Dendritic cell treated with granulocyte-macrophage colony-stimulating factor and Interleukin-4, amounts not matched to agents 40 ng/mL and 50 ng/mL, for 4 days (primary cell): Measurements from ENCODE around the gene GPHB5.

Experiments
- H3K27ac Mint-ChIP-seq: one replicate; pipeline ENCODE4 v1.8.0; 2022; ENCODE audit warnings: mild to moderate bottlenecking, mixed read lengths
- H3K27me3 Mint-ChIP-seq: one replicate; pipeline ENCODE4 v1.8.0; 2022; ENCODE audit warnings: mild to moderate bottlenecking, mixed read lengths
- H3K36me3 Mint-ChIP-seq: one replicate; pipeline ENCODE4 v1.8.0; 2022; ENCODE audit warnings: low read depth, mixed read lengths
- H3K4me1 Mint-ChIP-seq: one replicate; pipeline ENCODE4 v1.8.0; 2022; ENCODE audit warnings: low read depth, mixed read lengths
- H3K4me3 Mint-ChIP-seq: one replicate; pipeline ENCODE4 v1.8.0; 2022; ENCODE audit warnings: mild to moderate bottlenecking, moderate library complexity, mixed read lengths
- H3K9me3 Mint-ChIP-seq: one replicate; pipeline ENCODE4 v1.8.0; 2022; ENCODE audit warnings: mixed read lengths
- intact Hi-C: fragments of 100-400 bp; cut with micrococcal nuclease; formaldehyde crosslinking; loops from one replicate; pipeline ENCODE4 v1.15.0; 2022

The GPHB5 gene

DNA sequence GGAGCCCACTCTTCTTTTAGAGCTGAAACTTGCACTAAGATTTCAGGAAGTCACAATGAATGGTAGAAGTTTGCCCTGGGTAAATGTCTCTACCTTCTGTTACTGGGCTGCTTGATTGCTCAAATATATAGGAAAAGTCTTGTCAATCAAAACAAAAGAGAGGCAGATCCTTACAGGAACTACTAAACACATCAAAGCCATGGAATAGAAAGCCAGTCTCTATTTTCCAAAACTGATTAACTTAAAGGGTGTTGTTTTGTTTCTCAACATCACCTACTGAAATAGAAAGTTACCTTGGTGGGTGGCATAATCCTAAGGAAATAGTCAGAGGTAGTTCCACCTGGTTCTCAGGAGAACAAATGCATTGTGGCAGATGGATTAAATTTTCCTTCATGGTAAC, at the start of gene GPHB5:
TSS of gene GPHB5 (minus strand) at position 101 of the 400 bp plus-strand sequence. CDS start 1,086 bp downstream, outside the sequence.
- Mint-ChIP-seq H3K4me3 (no peak within 1 kb of the TSS), H3K27me3 (no peaks in the 10 kb centered on the region), H3K4me1 (no peaks in the 10 kb centered on the region), H3K9me3 (peaks cover 9% of the 10 kb centered on the region), H3K27ac (no peak within 1 kb of the TSS), H3K36me3 (no peaks in the 10 kb centered on the region)
- intact Hi-C loops: no loop called here

DNA sequence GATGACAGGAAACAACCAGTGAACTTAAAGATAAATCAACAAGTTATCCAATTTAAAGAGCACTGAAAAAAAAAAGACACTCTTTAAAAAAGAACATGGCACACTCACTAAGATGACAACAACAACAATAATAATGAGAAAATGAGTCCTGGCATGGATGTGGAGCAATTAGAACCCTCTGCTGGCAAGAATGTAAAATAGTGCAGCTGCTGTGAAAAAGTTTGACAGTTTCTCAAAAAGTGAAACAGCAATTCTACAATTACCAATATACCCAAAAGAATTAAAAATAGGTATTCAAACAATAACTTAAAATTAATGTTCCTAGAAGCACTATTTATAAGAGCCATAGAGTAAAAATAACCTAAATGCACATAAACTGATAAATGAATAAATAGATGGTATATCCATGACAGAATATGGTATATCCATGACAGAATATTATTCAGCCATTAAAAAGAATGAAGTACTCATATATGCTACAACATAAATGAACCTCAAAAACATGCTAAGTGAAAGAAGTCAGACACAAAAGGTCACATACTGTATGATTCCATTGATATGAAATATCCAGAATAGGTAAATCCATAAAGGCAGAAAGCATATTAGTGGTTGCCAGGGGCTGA, 49.1 kb upstream of the GPHB5 start:
- intact Hi-C loops: no loop called here
- no peak overlapping the region for H3K4me3 Mint-ChIP-seq
- peaks cover 7% of the 10 kb centered on the region for H3K9me3 Mint-ChIP-seq
- H3K27me3 Mint-ChIP-seq: no peaks in the 10 kb centered on the region
- H3K27ac Mint-ChIP-seq: no peak overlapping the region
- peaks cover 20% of the 10 kb centered on the region for H3K36me3 Mint-ChIP-seq
- no peaks in the 10 kb centered on the region for H3K4me1 Mint-ChIP-seq

GRCh38 chr14:63362389-63362819, 43.7 kb upstream of the GPHB5 start:
- Mint-ChIP-seq H3K27me3 (peaks cover 3% of the 10 kb centered on the region), H3K27ac (no peak overlapping the region), H3K9me3 (peaks cover 7% of the 10 kb centered on the region), H3K4me1 (no peaks in the 10 kb centered on the region), H3K4me3 (no peak overlapping the region), H3K36me3 (no peaks in the 10 kb centered on the region)
- intact Hi-C loops: no loop called here

DNA sequence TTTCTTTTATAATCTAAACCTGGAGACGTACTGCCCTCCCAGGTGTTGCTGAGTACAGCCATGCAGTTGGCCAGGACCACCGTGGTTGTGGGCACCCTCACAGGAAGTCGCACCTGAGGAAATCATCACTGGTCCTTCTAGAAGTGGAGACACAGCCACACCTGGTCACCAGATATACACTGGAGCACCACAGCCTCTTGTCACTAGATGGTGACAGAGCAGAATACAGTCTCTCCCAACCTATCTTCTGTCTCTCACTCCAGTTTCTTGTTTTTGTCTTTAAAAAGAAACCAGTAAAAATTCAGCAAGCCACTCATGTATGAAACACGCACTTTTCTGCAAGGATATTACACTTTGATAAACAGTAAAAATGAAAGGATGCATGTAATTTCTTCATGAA, 43.1 kb upstream of the GPHB5 start:
- no peak overlapping the region for H3K27ac Mint-ChIP-seq
- no peaks in the 10 kb centered on the region for H3K36me3 Mint-ChIP-seq

GRCh38 chr14:63357841-63358240, 39.1 kb upstream of the GPHB5 start:
- Mint-ChIP-seq H3K27me3 (peaks cover 3% of the 10 kb centered on the region), H3K9me3 (no peaks in the 10 kb centered on the region), H3K4me3 (no peak overlapping the region), H3K4me1 (no peaks in the 10 kb centered on the region), H3K27ac (no peak overlapping the region), H3K36me3 (no peaks in the 10 kb centered on the region)
- intact Hi-C loops: no loop called here

More for the DNA sequence above, 43.1 kb upstream of the GPHB5 start:
- intact Hi-C loops: no loop called here
- peaks cover 7% of the 10 kb centered on the region for H3K9me3 Mint-ChIP-seq
- peaks cover 3% of the 10 kb centered on the region for H3K27me3 Mint-ChIP-seq
- no peak overlapping the region for H3K4me3 Mint-ChIP-seq
- no peaks in the 10 kb centered on the region for H3K4me1 Mint-ChIP-seq

DNA sequence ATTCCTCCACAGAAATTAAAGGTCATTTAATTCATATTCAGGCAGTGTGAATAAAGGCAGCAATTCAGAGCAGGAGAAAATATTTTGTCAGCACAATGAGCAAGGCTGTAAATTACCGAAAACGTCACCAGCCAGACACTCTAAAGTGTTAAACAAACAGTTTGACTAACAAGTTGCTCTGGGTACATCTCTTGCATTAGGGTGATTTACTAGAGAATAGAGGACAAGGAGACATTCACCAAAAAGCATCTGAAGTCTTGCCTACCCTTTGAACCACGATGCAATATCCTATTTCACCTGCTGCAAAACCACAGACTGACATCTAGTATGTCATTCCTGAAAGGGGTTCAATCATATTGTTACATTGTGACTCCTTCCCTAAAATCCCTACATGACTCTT, 27.1 kb upstream of the GPHB5 start:
- Mint-ChIP-seq H3K27me3 (no peaks in the 10 kb centered on the region), H3K27ac (no peak overlapping the region), H3K4me3 (no peak overlapping the region), H3K9me3 (no peaks in the 10 kb centered on the region), H3K36me3 (no peaks in the 10 kb centered on the region), H3K4me1 (no peaks in the 10 kb centered on the region)
- intact Hi-C loops: no loop called here

GRCh38 chr14:63344336-63344735, 25.6 kb upstream of the GPHB5 start:
- no peaks in the 10 kb centered on the region for H3K9me3 Mint-ChIP-seq
- no peak overlapping the region for H3K27ac Mint-ChIP-seq
- H3K4me3 Mint-ChIP-seq: no peak overlapping the region
- no peaks in the 10 kb centered on the region for H3K36me3 Mint-ChIP-seq
- H3K4me1 Mint-ChIP-seq: no peaks in the 10 kb centered on the region
- intact Hi-C loops: no loop called here
- no peaks in the 10 kb centered on the region for H3K27me3 Mint-ChIP-seq

DNA sequence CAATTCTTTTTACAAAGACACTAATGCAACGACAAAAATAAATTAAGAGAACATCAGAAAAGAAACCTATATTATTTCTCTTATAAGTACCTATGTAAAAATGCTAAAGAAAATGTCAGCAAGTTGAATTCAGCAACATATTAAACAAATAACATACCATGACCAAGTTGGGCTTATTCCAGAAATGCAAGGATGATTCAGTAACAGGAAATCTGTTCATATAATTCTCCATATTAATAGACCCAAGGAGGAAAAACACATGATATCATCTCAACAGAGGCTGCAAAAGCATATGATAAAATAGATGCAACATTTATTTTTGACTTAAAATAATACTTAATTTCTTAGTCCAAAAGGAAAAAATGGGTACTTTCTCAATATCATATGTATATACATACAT, 25.1 kb upstream of the GPHB5 start:
- Mint-ChIP-seq H3K4me1 (no peaks in the 10 kb centered on the region), H3K36me3 (no peaks in the 10 kb centered on the region), H3K9me3 (no peaks in the 10 kb centered on the region), H3K27ac (no peak overlapping the region), H3K27me3 (no peaks in the 10 kb centered on the region), H3K4me3 (no peak overlapping the region)
- intact Hi-C loops: no loop called here

DNA sequence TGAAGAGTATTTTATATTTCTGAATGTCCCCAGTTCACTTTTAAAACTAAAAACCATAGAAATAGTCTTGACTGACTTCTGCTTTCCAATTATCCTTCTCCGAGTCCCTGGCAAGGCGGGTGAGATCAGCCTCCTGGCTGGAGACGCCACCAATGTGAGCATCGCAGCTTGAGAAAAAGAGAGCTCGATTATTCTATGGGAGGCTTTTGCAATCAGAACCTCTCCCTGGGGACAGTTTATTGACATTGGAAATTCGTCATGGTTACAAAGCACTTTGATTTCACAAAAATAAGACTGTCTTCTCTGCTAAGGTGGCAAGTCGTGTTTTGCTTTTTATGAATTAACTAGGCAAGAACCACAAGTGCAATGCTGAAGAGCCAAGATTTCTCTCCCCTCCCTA, 23.6 kb upstream of the GPHB5 start:
- Mint-ChIP-seq H3K9me3 (no peaks in the 10 kb centered on the region), H3K36me3 (no peaks in the 10 kb centered on the region), H3K27ac (no peak overlapping the region), H3K4me3 (no peak overlapping the region), H3K27me3 (no peaks in the 10 kb centered on the region), H3K4me1 (no peaks in the 10 kb centered on the region)
- intact Hi-C loops: no loop called here

DNA sequence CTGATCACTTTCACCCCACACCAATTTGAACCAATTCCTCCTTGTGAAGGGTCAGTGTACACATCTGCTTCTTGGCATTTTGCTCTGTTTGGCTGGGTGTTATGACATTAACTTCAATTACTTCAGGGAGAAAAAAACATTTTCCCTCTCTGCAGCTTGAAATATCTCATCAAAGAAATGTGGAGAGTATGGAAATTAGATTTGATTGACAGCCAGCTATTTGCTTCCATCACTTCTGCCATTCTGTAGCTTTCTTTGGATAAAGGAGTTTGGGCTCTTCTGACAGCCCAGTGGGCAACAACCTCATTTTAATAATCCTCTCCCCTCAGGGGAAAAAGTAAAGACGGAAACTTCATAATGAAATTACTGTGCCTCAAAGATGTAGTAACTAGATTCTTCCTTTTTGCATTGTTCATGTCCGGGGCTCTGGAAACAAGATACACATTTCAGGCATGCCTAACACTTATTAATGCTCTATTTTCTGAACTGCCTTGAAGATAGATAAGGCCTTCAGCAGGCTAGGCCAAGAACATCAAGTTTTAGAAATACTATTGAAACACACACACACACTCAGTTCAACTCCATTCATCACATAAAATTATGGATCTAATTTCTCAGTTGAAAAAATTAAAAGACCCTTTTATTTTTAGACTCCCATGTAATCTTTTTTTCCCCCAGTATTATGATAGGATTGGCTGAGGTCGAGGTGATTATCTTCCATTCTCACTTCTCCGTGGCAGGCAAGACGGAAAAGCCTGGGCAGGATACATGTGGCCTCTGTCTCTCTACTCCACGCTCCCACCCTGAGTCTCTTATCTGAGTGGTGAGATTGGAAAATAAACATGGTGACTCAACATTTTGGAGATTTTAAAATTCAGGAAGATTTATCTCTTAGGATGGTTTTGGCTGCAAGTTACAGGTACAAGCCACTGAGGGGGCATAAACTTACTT, 10.3 kb upstream of the GPHB5 start:
- Mint-ChIP-seq H3K27ac (no peak overlapping the region), H3K9me3 (peaks cover 15% of the 10 kb centered on the region), H3K4me1 (no peaks in the 10 kb centered on the region), H3K27me3 (no peaks in the 10 kb centered on the region), H3K4me3 (no peak overlapping the region), H3K36me3 (no peaks in the 10 kb centered on the region)
- intact Hi-C loops: no loop called here

GRCh38 chr14:63326840-63327239, 8.1 kb upstream of the GPHB5 start:
- H3K9me3 Mint-ChIP-seq: peaks cover 11% of the 10 kb centered on the region
- no peak overlapping the region for H3K4me3 Mint-ChIP-seq
- intact Hi-C loops: no loop called here

DNA sequence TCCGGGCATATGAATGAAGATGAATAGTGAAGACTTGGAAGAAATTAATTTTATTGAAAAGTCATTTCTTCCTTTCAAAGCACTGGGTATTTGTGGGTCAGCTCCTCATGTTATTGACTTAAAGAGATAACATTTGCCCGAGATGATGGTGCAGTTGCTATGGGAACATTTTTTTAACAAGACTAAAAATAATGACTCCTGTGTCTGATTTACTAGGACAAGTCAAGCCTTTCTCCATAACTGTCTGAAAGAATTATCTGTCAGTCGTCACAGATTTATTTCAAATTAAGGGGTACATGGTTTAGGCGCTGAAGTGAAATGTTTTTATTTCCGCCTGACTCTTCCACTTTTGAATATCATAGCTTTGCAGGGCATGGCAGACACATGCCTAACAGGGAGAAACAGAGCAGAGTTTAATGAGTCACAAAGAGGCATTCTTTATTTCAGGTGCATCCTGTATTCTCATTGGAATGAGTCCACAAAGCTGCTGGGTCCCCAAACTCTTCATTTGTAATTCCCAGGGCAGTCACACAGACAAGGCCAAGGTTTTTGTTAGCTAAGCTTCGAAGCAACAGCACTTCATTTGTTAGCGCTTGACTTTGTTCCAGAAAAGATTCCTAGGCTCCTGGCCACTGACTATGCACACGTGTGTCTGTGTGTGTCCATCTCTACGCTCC, 4.3 kb upstream of the GPHB5 start:
- Mint-ChIP-seq H3K4me1 (no peaks in the 10 kb centered on the region), H3K27ac (no peak overlapping the region), H3K27me3 (no peaks in the 10 kb centered on the region), H3K4me3 (no peak overlapping the region), H3K36me3 (no peaks in the 10 kb centered on the region), H3K9me3 (no peaks in the 10 kb centered on the region)
- intact Hi-C loops: no loop called here

More at GRCh38 chr14:63326840-63327239, 8.1 kb upstream of the GPHB5 start:
- no peaks in the 10 kb centered on the region for H3K4me1 Mint-ChIP-seq
- H3K36me3 Mint-ChIP-seq: no peaks in the 10 kb centered on the region
- H3K27ac Mint-ChIP-seq: no peak overlapping the region
- H3K27me3 Mint-ChIP-seq: no peaks in the 10 kb centered on the region

GRCh38 chr14:63322472-63322871, 3.7 kb upstream of the GPHB5 start:
- Mint-ChIP-seq H3K27me3 (no peaks in the 10 kb centered on the region), H3K4me1 (no peaks in the 10 kb centered on the region), H3K36me3 (no peaks in the 10 kb centered on the region), H3K4me3 (no peak overlapping the region), H3K9me3 (no peaks in the 10 kb centered on the region), H3K27ac (no peak overlapping the region)
- intact Hi-C loops: no loop called here

DNA sequence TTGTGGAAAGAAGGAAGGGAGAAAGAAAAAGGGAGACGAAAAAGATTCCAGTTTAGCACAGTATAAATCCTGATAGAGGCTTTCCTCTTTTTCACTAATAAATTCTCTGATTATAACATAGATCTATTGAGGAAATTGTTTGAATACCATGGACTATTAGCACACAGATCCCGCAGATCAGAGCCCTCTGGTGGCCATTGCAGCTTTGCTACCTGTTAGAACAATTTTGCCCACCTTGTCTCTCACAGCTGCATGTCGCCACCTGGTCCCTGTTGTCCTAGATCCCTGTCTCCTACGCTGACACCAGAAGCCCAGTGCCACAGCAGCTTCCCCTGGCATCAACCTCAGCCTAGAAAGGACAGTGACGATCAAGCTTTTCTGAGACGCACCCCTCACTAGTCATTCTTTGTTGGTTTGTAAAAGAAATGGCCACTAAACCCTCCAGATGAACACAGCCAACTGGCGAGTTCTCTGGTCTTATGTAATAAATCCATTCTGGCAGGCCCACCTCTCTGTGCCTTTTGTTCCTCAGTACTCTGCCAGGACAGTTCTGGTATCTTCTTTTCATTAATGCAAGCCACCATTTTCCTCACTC, 9.9 kb downstream of the GPHB5 start:
- intact Hi-C loops: no loop called here
- Mint-ChIP-seq H3K27ac (no peak overlapping the region), H3K27me3 (no peaks in the 10 kb centered on the region), H3K36me3 (no peaks in the 10 kb centered on the region), H3K4me3 (no peak overlapping the region), H3K4me1 (no peaks in the 10 kb centered on the region), H3K9me3 (no peaks in the 10 kb centered on the region)
